Superior temporal gyrus (tissue), 1 donor: Measurements from ENCODE around the gene RAB31.

Source experiments
- DNase-seq: peaks from one replicate; pipeline ENCODE4 v3.0.0-alpha.2; 2016; ENCODE audit errors: extremely low spot score

RAB31 gene

GRCh38 chr18:9737472-9738121 lies 29.5 kb downstream of the RAB31 start:
- DNase-seq, result peak; percentile 70

DNA sequence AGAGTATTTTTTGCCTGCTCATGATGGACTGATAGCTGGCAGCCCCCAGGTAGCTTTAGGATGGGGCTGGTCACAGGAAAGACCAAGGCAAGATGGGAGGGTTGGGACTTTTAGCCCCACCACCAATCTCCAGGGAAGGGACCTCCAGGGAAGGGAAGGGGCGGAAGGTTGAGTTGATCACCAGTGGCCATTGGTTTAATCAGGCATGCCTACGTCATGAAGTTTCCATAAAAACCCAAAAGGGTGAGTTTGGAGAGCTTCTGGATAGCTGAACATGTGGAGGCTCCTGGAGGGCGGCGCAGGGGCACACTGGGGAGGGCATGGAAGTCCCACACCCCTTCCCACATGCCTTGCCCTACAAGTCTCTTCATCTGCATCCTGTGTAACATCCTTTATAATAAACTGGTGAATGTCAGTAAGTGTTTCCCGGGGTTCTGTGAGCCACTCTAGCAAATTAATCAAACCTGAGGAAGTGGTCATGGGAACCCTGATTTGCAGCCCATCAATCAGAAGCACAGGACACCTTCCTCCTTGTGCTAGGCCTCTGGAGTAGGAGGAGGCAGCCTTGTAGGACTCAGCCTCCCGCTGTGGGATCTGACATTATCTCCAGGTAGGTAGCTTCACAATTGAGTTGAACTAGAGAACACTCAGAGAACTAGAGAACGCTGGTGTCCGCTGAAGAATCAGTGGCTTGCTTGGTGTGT lies 30.3 kb downstream of the RAB31 start:
- DNase-seq, result no peak

GRCh38 chr18:9739516-9739915 lies 31.4 kb downstream of the RAB31 start:
- no peak for DNase-seq

GRCh38 chr18:9740071-9740470 lies 32.0 kb downstream of the RAB31 start:
- DNase-seq, result no peak

DNA sequence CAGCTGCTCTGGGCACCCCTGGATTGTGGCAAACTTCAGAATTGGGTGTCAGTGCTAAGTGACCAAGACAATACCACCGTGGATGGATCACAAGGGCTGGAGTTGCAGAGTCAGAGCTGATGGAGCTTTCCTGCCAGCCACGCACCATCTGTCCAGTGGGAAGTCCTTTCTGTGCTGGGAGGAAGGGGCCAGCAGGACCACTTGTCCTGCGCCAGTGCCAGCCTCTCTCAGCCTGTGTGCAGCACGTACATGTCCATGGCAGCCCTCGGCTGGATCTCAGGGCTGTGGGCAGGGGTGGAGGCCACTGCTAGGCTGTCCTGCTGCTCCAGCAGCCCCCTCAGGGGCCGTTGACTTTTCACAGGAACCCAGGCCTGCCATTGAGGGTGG lies 33.3 kb downstream of the RAB31 start:
- DNase-seq, result no peak

DNA sequence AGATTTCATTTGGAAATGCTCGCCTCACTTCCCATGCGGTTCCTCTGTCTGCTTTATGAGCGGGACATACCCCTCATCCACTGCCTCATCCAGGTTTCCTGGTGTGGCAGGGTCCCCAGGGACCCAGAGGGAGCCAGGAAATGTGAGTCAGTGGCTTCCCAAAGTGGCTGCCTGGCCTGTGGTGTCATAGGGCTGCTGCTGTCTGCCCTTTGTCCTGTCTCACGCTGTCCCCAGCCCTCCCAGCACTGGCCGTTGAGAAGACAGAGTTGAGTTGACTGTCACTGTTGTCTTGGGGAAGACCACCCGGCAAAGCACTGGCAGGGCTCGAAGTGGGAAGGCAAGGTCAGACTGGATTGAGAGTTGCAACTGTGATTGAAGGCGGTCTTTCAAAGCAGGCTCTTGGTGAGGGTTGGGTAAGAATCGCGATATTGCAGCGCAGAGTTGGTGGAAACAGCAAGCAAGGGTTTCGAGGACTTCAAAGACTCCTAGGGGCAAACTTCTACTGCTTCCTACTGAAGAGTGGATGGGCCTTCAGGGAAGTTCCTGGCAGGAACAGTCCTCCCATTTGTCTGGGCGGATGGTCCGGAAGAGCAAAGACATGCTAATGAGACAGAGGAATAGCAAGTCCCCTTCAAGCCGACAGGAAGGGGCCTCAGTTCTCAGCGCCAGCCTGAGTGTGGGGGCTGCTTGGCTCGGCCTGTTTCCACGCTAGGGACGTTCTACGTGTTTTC lies 33.9 kb downstream of the RAB31 start:
- DNase-seq, result no peak

GRCh38 chr18:9742524-9743131 lies 34.5 kb downstream of the RAB31 start:
- DNase-seq, result peak; percentile 61

DNA sequence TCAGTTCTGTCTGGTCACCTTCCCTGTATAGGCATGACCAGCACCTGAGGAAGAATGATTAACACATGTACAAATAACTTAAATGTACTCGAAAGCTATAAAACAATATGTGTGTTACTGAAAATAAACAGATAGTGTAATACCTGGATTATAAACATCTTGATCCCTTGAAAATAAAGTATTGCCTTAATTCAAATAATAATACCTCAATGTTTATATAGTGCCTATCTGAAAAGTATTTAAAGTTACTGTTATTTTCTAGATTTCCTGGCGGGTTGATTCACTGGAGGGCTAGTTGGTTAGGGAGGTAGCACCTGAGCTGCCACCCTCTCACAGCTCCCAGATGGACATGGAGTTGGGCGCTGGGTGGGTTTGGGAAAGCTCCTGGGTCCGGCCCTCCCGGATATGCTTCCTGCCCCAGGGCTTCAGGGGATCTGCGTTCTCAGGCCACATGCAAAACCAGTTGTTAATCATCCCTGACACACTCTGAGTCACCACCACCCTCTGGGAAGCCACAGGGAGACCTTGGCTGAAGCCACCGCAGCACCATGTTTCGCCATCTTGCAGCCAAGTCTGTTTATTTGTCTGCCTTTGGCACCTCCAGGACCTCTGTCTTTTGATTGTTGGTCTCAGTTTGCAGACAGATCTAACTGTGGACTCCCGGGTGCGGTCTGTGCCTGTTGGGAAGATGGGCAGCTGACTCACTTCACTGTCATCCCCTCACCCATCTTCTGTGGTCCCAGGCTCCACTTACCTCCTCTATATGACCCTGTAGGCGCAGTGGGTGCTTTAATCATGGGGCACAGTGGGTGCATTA lies 35.3 kb downstream of the RAB31 start:
- DNase-seq, result no peak

DNA sequence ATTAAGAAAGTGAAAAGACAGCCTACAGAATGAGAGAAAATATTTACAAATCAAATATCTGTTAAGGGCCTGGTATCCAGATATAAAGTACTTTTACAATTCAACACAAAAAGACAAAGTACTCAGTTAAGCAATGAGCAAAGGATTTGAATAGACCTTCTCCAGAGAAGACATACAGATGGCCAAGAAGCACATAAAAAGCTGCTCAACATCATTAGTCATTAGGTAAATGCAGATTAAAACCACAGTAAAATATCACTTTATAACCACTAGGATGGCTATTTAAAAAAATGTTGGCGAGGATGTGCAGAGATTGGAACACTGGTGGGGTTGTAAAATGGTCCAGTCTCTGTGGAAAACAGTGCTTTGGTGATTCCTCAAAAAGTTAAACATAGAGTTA lies 38.9 kb downstream of the RAB31 start:
- DNase-seq, result no peak

GRCh38 chr18:9749611-9750010 lies 41.5 kb downstream of the RAB31 start:
- DNase-seq, result no peak

DNA sequence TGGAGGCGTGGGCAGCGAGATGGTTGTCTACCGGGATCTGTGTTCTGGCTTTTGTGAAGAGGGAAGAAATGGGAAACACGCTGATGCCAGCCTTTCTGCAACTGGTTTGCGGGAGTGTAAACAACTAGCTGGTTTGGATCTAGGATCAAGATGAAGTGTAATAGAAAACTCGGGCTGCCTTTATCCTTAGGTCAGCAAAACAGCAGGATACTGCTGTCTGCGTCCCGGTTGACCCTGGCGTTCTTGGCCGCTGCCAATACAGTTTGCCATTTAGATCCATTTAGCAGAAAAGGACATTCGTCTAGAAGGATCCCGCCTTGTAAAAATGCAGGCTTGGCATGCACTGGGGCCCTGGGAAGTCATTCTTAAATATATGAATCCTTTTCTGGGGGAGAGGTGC lies 42.0 kb downstream of the RAB31 start:
- DNase-seq, result no peak

- no peak for DNase-seq
These were observed 42.7 kb downstream of the RAB31 start for GRCh38 chr18:9750606-9751304.

GRCh38 chr18:9751371-9752031 lies 43.4 kb downstream of the RAB31 start:
- no peak for DNase-seq

DNA sequence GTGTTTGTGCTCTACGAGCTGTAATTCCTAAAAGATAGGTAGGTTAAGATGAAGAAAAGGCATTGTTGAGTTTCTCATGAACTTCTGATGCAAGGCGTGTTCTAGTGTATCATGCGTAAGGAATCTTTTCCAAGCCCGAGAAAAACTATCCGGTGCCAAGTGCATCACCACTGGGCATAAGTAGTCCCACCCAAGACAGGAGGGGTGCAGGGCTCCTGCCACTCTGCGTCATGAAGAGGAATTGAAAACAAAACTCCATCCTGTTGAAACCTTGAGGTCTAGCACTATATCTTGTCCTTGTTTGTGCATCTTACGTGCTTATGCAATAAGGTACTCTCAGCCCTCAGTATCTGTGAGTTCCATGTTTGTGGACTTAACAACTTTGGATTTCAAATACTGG lies 45.7 kb downstream of the RAB31 start:
- no peak for DNase-seq

DNA sequence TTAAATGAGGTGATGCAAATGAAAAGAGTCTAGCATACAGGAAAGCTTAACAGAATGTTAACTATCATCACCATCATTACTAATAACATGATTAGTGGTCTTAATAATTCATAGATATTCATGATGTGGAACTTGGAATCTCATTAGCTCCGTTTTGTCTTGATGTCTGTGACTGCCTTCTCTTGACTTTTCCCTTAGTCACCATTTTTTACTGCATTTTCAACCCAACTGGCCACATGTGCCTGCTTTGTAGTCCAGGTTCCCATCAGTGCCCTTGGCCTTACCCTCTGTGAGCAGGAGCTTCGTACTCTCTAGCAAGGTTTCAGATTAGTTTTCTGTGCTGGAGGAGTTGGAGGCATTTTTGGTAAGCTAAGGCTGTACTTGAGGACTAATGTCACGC lies 47.0 kb downstream of the RAB31 start:
- no peak for DNase-seq

- DNase-seq, result no peak
These were observed 47.5 kb downstream of the RAB31 start for GRCh38 chr18:9755615-9756014.

GRCh38 chr18:9756271-9756932 lies 48.3 kb downstream of the RAB31 start:
- no peak for DNase-seq

- no peak for DNase-seq
These were observed 48.9 kb downstream of the RAB31 start for GRCh38 chr18:9756933-9757470.

DNA sequence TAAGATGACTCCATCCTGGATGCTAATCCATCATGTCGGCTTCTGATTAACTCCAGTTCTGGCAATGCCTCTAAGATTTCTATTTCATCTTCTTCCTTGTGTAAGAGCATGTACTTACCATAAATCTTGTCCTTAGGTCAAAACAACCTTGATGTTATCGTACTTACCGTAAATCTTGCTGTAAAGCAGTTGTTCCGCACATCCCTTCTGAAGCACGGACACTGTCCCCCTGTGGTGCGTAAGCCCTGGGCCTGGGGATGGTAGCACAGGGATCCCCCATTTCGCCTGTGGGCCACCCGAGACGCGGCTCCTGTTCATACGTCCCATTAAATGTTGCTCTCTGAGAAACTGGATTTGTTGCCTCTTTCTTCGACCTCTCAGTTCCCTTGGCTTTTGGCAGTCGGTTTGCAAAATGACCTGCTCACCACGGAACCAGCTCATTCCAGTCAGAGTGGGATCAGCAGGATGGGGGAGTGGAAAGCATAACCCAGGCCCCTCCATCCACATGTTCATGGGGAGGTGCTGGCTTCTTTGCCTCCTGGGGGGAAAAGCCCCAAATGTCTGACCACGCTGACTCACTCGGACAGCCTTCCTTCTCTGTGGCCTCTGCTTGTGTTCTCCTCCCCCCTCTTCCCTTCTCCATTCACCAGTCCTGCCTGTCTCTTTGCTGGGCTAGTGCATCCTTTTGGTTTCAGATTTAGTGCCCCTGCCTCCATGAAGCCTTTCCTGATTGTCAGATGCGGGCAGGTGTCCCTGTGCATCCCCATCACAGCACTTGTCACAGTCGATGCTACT lies 49.9 kb downstream of the RAB31 start:
- no peak for DNase-seq
